Keratinocyte (primary cell): ENCODE measurements around the gene SERBP1. TPM values are rescaled to one million over a fixed set of nuclear protein-coding genes. Genes with fewer than 3 reads are reported as not detected.

Source experiments
- DNase-seq: peaks from one replicate; pipeline ENCODE4 v3.0.0-alpha.2; 2011; ENCODE audit warnings: low read depth, missing footprints, low spot score
- FAIRE-seq: peaks from 2 replicates; lab custom pipeline; 2011; peaks lifted over from hg19 to GRCh38; lab: Jason Lieb, UNC
- H2AFZ ChIP-seq: 2 replicates; pipeline ENCODE4 v1.6.0; 2012; ENCODE audit warnings: low read length, control low read depth, inconsistent platforms; ENCODE audit not compliant: control insufficient read depth
- H3K27ac ChIP-seq: 2 replicates; pipeline ENCODE4 v1.5.1; 2011; ENCODE audit warnings: low read length; ENCODE audit not compliant: control insufficient read depth, insufficient read depth
- H3K27me3 ChIP-seq: 3 replicates; pipeline ENCODE4 v1.6.0; 2011; ENCODE audit warnings: low read length; ENCODE audit not compliant: control insufficient read depth, insufficient read depth; ENCODE audit errors: extremely low read depth
- H3K36me3 ChIP-seq, 2 experiments: 2 replicates in 1 of 2; 3 replicates in 1 of 2; pipeline ENCODE4 v1.5.1; 2011; ENCODE audit warnings: low read length in 2 of 2, mild to moderate bottlenecking in 1 of 2; ENCODE audit not compliant: control insufficient read depth in 2 of 2, insufficient read depth in 2 of 2; ENCODE audit errors: extremely low read depth in 1 of 2
- H3K4me1 ChIP-seq: 3 replicates; pipeline ENCODE4 v1.5.1; 2011; ENCODE audit warnings: low read length; ENCODE audit not compliant: control insufficient read depth, insufficient read depth; ENCODE audit errors: extremely low read depth
- H3K4me2 ChIP-seq: 3 replicates; pipeline ENCODE4 v1.6.0; 2011; ENCODE audit warnings: low read depth, low read length; ENCODE audit not compliant: control insufficient read depth, insufficient read depth; ENCODE audit errors: extremely low read depth
- H3K4me3 ChIP-seq, 3 experiments: fragments of 200-600 bp in 1 of 3; sonication (generic) in 1 of 3; 2 replicates in 2 of 3; 3 replicates in 1 of 3; pipeline ENCODE4 v1.5.1; 2011 to 2016; ENCODE audit warnings: low read length in 3 of 3, mild to moderate bottlenecking in 3 of 3, control low read depth in 2 of 3, inconsistent platforms in 1 of 3, low read depth in 1 of 3, mixed read lengths in 1 of 3, mixed run types in 1 of 3, moderate library complexity in 1 of 3; ENCODE audit not compliant: control insufficient read depth in 2 of 3, insufficient read depth in 2 of 3; ENCODE audit errors: extremely low read depth in 1 of 3
- H3K79me2 ChIP-seq: 2 replicates; pipeline ENCODE4 v1.6.0; 2012; ENCODE audit warnings: low read length; ENCODE audit not compliant: control insufficient read depth, insufficient read depth
- H3K9ac ChIP-seq: 3 replicates; pipeline ENCODE4 v1.6.0; 2011; ENCODE audit warnings: low read length; ENCODE audit not compliant: control insufficient read depth, insufficient read depth; ENCODE audit errors: extremely low read depth
- H3K9me1 ChIP-seq: 3 replicates; pipeline ENCODE4 v1.6.0; 2011; ENCODE audit warnings: low read length; ENCODE audit not compliant: control insufficient read depth, insufficient read depth; ENCODE audit errors: extremely low read depth
- H3K9me3 ChIP-seq: 2 replicates; pipeline ENCODE4 v1.5.1; 2012; ENCODE audit warnings: low read depth, low read length; ENCODE audit not compliant: control insufficient read depth
- H4K20me1 ChIP-seq: 3 replicates; pipeline ENCODE4 v1.6.0; 2011; ENCODE audit warnings: low read length; ENCODE audit not compliant: control insufficient read depth, insufficient read depth; ENCODE audit errors: extremely low read depth
- EZH2 ChIP-seq: IDR thresholded peaks from one replicate; pipeline ENCODE4 v1.6.1; 2012; ENCODE audit warnings: inconsistent platforms, mild to moderate bottlenecking, low read length, moderate library complexity
- dilution Hi-C: fragments of 300-500 bp; cut with MboI; formaldehyde crosslinking; loops from one replicate; pipeline ENCODE4 v1.7.0; 2020; ENCODE audit warnings: low sequenced_read_pairs; ENCODE audit not compliant: extremely low pct_ligation_motif_present
- polyA plus RNA-seq, 5 experiments: library from polyadenylated mRNA; depleted of rRNA in 3 of 5; stranded (reverse) in 3 of 5; stranded (forward) in 1 of 5; unstranded in 1 of 5; fragments of >200 nt; gene quantifications; 1 replicate in 1 of 5; 2 replicates in 3 of 5; 3 replicates in 1 of 5; pipeline versions ENCODE4 v1.2.1 to v1.2.3, GENCODE V29; 2011 to 2012; ENCODE audit warnings: missing spikeins in 2 of 5, low read depth in 1 of 5, low replicate concordance in 1 of 5
- TF ChIP-seq, protein P1 (sequence below), 3 experiments: IDR thresholded peaks in 1 of 3; conservative IDR thresholded peaks in 1 of 3; optimal IDR thresholded peaks in 1 of 3; 2 replicates in 2 of 3; 3 replicates in 1 of 3; pipeline versions ENCODE3 to v1.5.1; 2011; ENCODE audit warnings: low read length in 3 of 3, mild to moderate bottlenecking in 3 of 3, moderate library complexity in 2 of 3, control low read depth in 1 of 3, inconsistent platforms in 1 of 3; ENCODE audit not compliant: insufficient read depth in 2 of 3; ENCODE audit errors: extremely low read depth in 1 of 3

SERBP1 gene
- polyA plus RNA-seq, 1 donor (not counting 4 experiments of a cell fraction or from before 2014, with no cell fraction given), result 352 TPM

- Histone ChIP-seq H3K4me1 (peaks cover 6% of the 10 kb centered on the region), H3K4me3 (no peak overlapping the region), H3K36me3 (peaks cover 0 to 9% of the 10 kb centered on the region in 2 experiments), H3K9ac (no peak overlapping the region), H3K79me2 (no peaks in the 10 kb centered on the region), H3K27me3 (no peaks in the 10 kb centered on the region), H4K20me1 (no peaks in the 10 kb centered on the region), H3K4me2 (no peak overlapping the region), H2AFZ (no peak overlapping the region), H3K9me1 (no peaks in the 10 kb centered on the region), H3K9me3 (no peaks in the 10 kb centered on the region), H3K27ac (no peak overlapping the region)
- FAIRE-seq, result no peak
- dilution Hi-C loops, result no loop called here
- TF ChIP-seq, protein P1, sequence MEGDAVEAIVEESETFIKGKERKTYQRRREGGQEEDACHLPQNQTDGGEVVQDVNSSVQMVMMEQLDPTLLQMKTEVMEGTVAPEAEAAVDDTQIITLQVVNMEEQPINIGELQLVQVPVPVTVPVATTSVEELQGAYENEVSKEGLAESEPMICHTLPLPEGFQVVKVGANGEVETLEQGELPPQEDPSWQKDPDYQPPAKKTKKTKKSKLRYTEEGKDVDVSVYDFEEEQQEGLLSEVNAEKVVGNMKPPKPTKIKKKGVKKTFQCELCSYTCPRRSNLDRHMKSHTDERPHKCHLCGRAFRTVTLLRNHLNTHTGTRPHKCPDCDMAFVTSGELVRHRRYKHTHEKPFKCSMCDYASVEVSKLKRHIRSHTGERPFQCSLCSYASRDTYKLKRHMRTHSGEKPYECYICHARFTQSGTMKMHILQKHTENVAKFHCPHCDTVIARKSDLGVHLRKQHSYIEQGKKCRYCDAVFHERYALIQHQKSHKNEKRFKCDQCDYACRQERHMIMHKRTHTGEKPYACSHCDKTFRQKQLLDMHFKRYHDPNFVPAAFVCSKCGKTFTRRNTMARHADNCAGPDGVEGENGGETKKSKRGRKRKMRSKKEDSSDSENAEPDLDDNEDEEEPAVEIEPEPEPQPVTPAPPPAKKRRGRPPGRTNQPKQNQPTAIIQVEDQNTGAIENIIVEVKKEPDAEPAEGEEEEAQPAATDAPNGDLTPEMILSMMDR (optimal IDR thresholded peaks at IDR 0.05 in 1 of 3, IDR thresholded peaks at IDR 0.05 in 1 of 3, conservative IDR thresholded peaks at IDR 0.05 in 1 of 3; ENCODE audit: extremely low read depth in 1 of 3, insufficient read depth in 2 of 3, low read length in 3 of 3), result no peak
- no peak for TF ChIP-seq EZH2
- DNase-seq, result no peak
Observed at GRCh38 chr1:67405473-67406245, 24.5 kb downstream of the SERBP1 start.

GRCh38 chr1:67404212-67404620, 26.0 kb downstream of the SERBP1 start:
- H3K27ac ChIP-seq, result no peak overlapping the region
- no peak overlapping the region for H2AFZ ChIP-seq
- no peaks in the 10 kb centered on the region for H3K27me3 ChIP-seq
- no peak overlapping the region for H3K4me2 ChIP-seq
- H3K4me3 ChIP-seq, result no peak overlapping the region
- no peak for FAIRE-seq
- H3K36me3 ChIP-seq, result peaks cover 0 to 5% of the 10 kb centered on the region in 2 experiments
- H3K9me3 ChIP-seq, result no peaks in the 10 kb centered on the region
- TF ChIP-seq EZH2, result no peak
- TF ChIP-seq, protein P1 (optimal IDR thresholded peaks at IDR 0.05 in 1 of 3, IDR thresholded peaks at IDR 0.05 in 1 of 3, conservative IDR thresholded peaks at IDR 0.05 in 1 of 3; ENCODE audit: extremely low read depth in 1 of 3, insufficient read depth in 2 of 3, low read length in 3 of 3), result no peak
- dilution Hi-C loops, result no loop called here
- peaks cover 9% of the 10 kb centered on the region for H3K4me1 ChIP-seq
- no peak overlapping the region for H3K9ac ChIP-seq
- H3K79me2 ChIP-seq, result no peaks in the 10 kb centered on the region
- H3K9me1 ChIP-seq, result no peaks in the 10 kb centered on the region
- H4K20me1 ChIP-seq, result no peaks in the 10 kb centered on the region
- no peak for DNase-seq
